Transverse colon (tissue), 4 donors: ENCODE measurements around the gene PSMB3.

ENCODE experiments used
- CTCF ChIP-seq, 5 experiments: fragments of 200-600 bp in 3 of 5; fragments of 450-650 bp in 2 of 5; sonication (generic) in 3 of 5; IDR thresholded peaks; 1 replicate in 2 of 5; 2 replicates in 3 of 5; pipeline ENCODE4 v1.5.1; 2016 to 2017; ENCODE audit warnings: antibody characterized with exemption in 5 of 5, inconsistent platforms in 3 of 5, mild to moderate bottlenecking in 2 of 5, moderate library complexity in 1 of 5
- EP300 ChIP-seq: sonication (generic); formaldehyde crosslinking; IDR thresholded peaks from one replicate; pipeline ENCODE4 v1.6.1; 2017; ENCODE audit warnings: antibody characterized with exemption, low read depth
- POLR2A ChIP-seq: fragments of 450-650 bp; IDR thresholded peaks from one replicate; pipeline ENCODE4 v1.6.1; 2016; ENCODE audit warnings: antibody characterized with exemption, mild to moderate bottlenecking, moderate library complexity
- POLR2AphosphoS5 ChIP-seq, 3 donors: sonication (generic); formaldehyde crosslinking; IDR thresholded peaks; one replicate each; pipeline ENCODE4 v1.6.1; 2016; ENCODE audit warnings: antibody characterized with exemption in 3 of 3

- TF ChIP-seq POLR2A (no peak), CTCF (IDR thresholded peaks at IDR 0.05) (no peak), EP300 (no peak), POLR2AphosphoS5 (IDR thresholded peaks at IDR 0.05) (no peak)
These were observed 11.1 kb upstream of the PSMB3 start for GRCh38 chr17:38741461-38741860.
